ENCODE measurements around the gene LMO2.
A peak's percentile ranks its signal among the peaks of the same experiment; 100 is the strongest.

Gene LMO2

GRCh38 chr11:33835143-33835878 lies 56.6 kb downstream of the LMO2 start:
- H3K27me3 ChIP-seq (ENCODE audit: insufficient read depth, poor library complexity, severe bottlenecking), result no peaks in the 10 kb centered on the region
- ATAC-seq (ENCODE audit: low read depth) (peak; percentile 79), DNase-seq (ENCODE audit: low spot score) (no peak)
- no peaks in the 10 kb centered on the region for H3K36me3 ChIP-seq (ENCODE audit: low read depth)
- no peak overlapping the region for H3K27ac ChIP-seq (ENCODE audit: poor library complexity, severe bottlenecking)
- TF ChIP-seq CTCF (IDR thresholded peaks at IDR 0.05; ENCODE audit: poor library complexity, severe bottlenecking), result peak; percentile 80
- no peak overlapping the region for H3K4me3 ChIP-seq (ENCODE audit: severe bottlenecking)
- no peaks in the 10 kb centered on the region for H3K9me3 ChIP-seq (ENCODE audit: severe bottlenecking)
- H3K4me1 ChIP-seq (ENCODE audit: insufficient read depth, poor library complexity, severe bottlenecking), result peaks cover 10% of the 10 kb centered on the region

DNA sequence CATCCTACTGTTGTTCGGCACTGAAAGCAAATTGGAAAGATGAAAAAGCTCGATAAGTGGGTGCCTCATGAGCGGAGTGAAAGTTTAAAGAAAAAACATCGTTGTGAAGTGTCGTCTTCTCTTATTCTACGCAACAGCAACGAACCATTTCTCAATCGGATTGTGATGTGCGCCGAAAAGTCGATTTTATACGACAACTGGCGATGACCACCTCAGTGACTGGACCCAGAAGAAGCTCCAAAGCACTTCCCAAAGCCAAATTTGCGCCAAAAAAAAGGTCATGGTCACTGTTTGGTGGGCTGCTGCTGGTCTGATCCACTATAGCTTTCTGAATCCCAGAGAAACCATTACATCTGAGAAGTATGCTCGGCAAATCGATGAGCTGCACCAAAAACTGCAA lies 59.2 kb downstream of the LMO2 start:
- H3K9me3 ChIP-seq (ENCODE audit: severe bottlenecking), result no peaks in the 10 kb centered on the region
- no peak overlapping the region for H3K4me3 ChIP-seq (ENCODE audit: severe bottlenecking)
- peaks cover 10% of the 10 kb centered on the region for H3K4me1 ChIP-seq (ENCODE audit: insufficient read depth, poor library complexity, severe bottlenecking)
- TF ChIP-seq CTCF (IDR thresholded peaks at IDR 0.05; ENCODE audit: poor library complexity, severe bottlenecking), result no peak
- H3K27me3 ChIP-seq (ENCODE audit: insufficient read depth, poor library complexity, severe bottlenecking), result peaks cover 5% of the 10 kb centered on the region
- no peak for DNase-seq (ENCODE audit: low spot score)
- no peak overlapping the region for H3K27ac ChIP-seq (ENCODE audit: poor library complexity, severe bottlenecking)
- no peak for ATAC-seq (ENCODE audit: low read depth)
- H3K36me3 ChIP-seq (ENCODE audit: low read depth), result no peaks in the 10 kb centered on the region

DNA sequence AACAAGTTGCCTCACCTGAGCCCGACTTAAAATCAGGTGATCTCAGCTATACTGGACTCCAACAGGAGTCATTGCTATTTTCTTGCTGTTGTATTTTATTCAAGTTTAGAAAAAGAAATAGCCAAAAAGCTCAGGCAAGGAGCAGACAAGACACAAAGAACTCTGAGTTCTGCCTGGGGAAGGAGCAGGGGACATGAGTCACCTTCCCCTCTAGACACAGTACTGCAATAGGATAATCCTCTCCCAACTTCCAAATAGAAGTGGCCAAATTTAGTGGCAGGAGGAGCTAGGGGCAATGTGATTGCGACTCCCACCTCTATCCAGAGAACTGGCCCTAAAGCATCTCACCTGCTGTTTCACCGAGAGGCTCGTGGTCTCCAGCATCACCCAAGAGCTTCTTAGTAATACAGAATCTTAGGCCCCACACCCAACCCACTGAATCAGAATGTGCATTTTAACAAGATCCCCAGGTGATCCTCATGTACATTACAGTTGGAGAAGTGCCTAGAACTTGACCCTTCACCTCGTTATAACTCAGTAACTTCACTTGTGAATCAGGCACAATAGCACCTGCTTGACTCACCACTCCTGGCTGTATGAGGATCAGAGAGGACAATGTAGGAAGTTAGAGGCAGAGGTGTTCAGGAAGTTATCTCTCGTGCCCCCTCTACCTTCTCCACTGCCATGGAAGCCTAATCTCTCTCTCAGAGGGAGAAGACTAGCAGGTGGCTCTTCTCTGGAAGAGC lies 60.8 kb downstream of the LMO2 start:
- no peak for TF ChIP-seq CTCF (IDR thresholded peaks at IDR 0.05; ENCODE audit: poor library complexity, severe bottlenecking)
- Histone ChIP-seq H3K9me3 (ENCODE audit: severe bottlenecking) (no peaks in the 10 kb centered on the region), H3K27ac (ENCODE audit: poor library complexity, severe bottlenecking) (peak overlapping the region; percentile 4), H3K4me3 (ENCODE audit: severe bottlenecking) (no peak overlapping the region), H3K36me3 (ENCODE audit: low read depth) (no peaks in the 10 kb centered on the region), H3K4me1 (ENCODE audit: insufficient read depth, poor library complexity, severe bottlenecking) (peaks cover 9% of the 10 kb centered on the region), H3K27me3 (ENCODE audit: insufficient read depth, poor library complexity, severe bottlenecking) (peaks cover 5% of the 10 kb centered on the region)
- no peak for DNase-seq (ENCODE audit: low spot score)
- ATAC-seq (ENCODE audit: low read depth), result peak; percentile 71

GRCh38 chr11:33829430-33830141 lies 62.3 kb downstream of the LMO2 start:
- Histone ChIP-seq H3K36me3 (ENCODE audit: low read depth) (no peaks in the 10 kb centered on the region), H3K27me3 (ENCODE audit: insufficient read depth, poor library complexity, severe bottlenecking) (peaks cover 5% of the 10 kb centered on the region), H3K9me3 (ENCODE audit: severe bottlenecking) (no peaks in the 10 kb centered on the region), H3K4me1 (ENCODE audit: insufficient read depth, poor library complexity, severe bottlenecking) (no peaks in the 10 kb centered on the region), H3K27ac (ENCODE audit: poor library complexity, severe bottlenecking) (no peak overlapping the region), H3K4me3 (ENCODE audit: severe bottlenecking) (peak overlapping the region; percentile 28)
- TF ChIP-seq CTCF (IDR thresholded peaks at IDR 0.05; ENCODE audit: poor library complexity, severe bottlenecking), result peak; percentile 86
- DNase-seq (ENCODE audit: low spot score), result no peak
- peak; percentile 71 for ATAC-seq (ENCODE audit: low read depth)
